Sigmoid colon (tissue), 4 donors: ENCODE measurements around the gene ATG2A.

Source experiments
- CTCF ChIP-seq, 4 experiments: fragments of 450-650 bp in 3 of 4; fragments of 200-600 bp in 1 of 4; IDR thresholded peaks; one replicate each; pipeline ENCODE4 v1.5.1; 2016 to 2019; ENCODE audit warnings: antibody characterized with exemption in 4 of 4, mild to moderate bottlenecking in 3 of 4, moderate library complexity in 2 of 4
- EP300 ChIP-seq, 4 donors: sonication (generic); formaldehyde crosslinking; IDR thresholded peaks; one replicate each; pipeline ENCODE4 v1.6.1; 2017; ENCODE audit warnings: antibody characterized with exemption in 4 of 4
- POLR2A ChIP-seq, 2 donors: fragments of 450-650 bp; IDR thresholded peaks; one replicate each; pipeline ENCODE4 v1.6.1; 2016; ENCODE audit warnings: antibody characterized with exemption in 2 of 2, mild to moderate bottlenecking in 2 of 2, moderate library complexity in 2 of 2
- POLR2AphosphoS5 ChIP-seq, 4 donors: sonication (generic); formaldehyde crosslinking; IDR thresholded peaks; one replicate each; pipeline ENCODE4 v1.6.1; 2017; ENCODE audit warnings: antibody characterized with exemption in 4 of 4

DNA sequence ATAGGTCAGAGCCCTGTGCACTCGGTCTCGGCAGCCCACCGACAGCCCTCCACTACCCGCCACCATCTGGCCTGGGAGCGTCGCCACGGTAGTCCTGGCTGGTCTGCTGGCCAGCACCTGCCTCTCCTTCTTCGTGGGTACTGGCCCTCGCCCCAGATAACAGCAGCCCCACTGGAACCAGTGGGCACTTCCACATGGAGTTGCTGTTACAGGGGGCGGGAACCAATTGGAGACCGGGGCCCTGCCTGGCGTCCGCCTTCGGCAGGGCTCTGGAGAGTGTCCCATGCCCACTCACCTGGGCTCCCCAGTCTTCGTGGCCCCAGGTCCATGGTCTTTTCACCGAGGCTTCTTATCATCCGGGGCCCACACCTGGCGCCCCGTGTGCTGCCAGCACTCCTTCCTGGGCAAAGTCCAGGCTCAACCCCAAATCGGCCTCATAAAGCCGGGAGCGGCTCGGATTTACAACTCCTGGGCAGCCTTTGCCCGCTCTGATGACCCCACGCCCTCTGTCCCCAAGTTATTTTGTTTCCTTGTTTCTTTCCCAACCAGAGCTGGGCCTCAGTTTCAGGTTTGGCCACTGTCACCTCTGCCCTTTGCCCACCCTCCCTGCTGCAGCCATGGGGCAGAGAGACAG lies 25.7 kb downstream of the ATG2A start:
- TF ChIP-seq POLR2AphosphoS5 (IDR thresholded peaks at IDR 0.05) (no peak), CTCF (IDR thresholded peaks at IDR 0.05) (no peak), POLR2A (IDR thresholded peaks at IDR 0.05) (peak in 1 of 2 donors; percentile 14), EP300 (IDR thresholded peaks at IDR 0.05) (no peak)
